ENCODE results near the gene CTNNA3. TPM values are rescaled to one million over a fixed set of nuclear protein-coding genes. Genes with fewer than 3 reads are reported as not detected.
"Not testable (repeated sequence)": the region's sequence is repeated elsewhere in the genome, so short reads cannot be mapped to it uniquely, and the experiment has no call there.

Gene CTNNA3
- total RNA-seq, 1 donor from 2014 or later = under 0.01 TPM

DNA sequence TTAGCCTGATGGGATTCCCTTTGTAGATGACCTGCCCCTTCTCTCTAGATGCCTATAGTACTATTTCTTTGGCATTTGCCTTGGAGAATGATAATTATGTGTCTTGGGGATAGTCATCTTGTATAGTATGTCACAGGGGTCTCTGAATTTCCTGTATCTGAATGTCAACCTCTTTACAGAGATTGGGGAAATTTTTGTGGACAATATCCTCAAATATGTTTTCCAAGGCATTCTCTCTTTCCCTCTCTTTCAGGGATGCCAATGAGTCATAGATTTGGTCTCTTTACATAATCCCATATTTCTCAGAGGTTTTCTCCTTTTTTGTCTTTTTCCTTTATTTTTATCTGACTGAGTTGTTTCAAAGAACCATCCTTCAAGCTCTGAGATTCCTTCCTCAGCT, 99.4 kb downstream of the CTNNA3 start:
- intact Hi-C loops (cut with DNase I) = no loop called here
- TF ChIP-seq, protein P1, sequence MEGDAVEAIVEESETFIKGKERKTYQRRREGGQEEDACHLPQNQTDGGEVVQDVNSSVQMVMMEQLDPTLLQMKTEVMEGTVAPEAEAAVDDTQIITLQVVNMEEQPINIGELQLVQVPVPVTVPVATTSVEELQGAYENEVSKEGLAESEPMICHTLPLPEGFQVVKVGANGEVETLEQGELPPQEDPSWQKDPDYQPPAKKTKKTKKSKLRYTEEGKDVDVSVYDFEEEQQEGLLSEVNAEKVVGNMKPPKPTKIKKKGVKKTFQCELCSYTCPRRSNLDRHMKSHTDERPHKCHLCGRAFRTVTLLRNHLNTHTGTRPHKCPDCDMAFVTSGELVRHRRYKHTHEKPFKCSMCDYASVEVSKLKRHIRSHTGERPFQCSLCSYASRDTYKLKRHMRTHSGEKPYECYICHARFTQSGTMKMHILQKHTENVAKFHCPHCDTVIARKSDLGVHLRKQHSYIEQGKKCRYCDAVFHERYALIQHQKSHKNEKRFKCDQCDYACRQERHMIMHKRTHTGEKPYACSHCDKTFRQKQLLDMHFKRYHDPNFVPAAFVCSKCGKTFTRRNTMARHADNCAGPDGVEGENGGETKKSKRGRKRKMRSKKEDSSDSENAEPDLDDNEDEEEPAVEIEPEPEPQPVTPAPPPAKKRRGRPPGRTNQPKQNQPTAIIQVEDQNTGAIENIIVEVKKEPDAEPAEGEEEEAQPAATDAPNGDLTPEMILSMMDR (IDR thresholded peaks at IDR 0.05) = no peak
- H3K27ac ChIP-seq = no peak overlapping the region
- no peaks in the 10 kb centered on the region for H3K4me1 ChIP-seq
- H3K36me3 ChIP-seq = no peaks in the 10 kb centered on the region
- H3K9me3 ChIP-seq = peaks cover 4 to 22% of the 10 kb centered on the region in 2 donors
- no peaks in the 10 kb centered on the region for H3K27me3 ChIP-seq
- no peak overlapping the region for H3K4me3 ChIP-seq
- DNase-seq (ENCODE audit: low spot score in 2 of 2) = no peak

DNA sequence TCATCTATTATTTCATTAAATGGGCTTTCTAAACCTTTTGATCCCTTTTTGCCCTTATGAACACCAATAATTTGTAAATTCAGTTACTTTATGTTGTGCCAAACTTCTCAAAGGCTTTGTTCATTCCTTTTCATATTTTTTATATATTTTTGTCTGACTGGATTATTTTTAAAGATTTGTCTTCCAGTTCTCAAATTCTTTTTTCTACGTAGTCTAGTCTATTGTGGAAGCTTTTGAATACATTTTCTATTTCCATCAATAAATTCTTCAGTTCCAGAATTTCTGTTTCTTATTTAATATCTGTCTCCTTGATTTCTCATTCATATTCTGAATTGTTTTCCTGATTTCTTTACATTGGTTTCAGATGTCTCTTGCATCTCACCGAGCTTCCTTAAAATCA, 108.2 kb downstream of the CTNNA3 start:
- Histone ChIP-seq H3K4me1 (no peaks in the 10 kb centered on the region), H3K9me3 (peaks cover 0 to 35% of the 10 kb centered on the region in 2 donors)

DNA sequence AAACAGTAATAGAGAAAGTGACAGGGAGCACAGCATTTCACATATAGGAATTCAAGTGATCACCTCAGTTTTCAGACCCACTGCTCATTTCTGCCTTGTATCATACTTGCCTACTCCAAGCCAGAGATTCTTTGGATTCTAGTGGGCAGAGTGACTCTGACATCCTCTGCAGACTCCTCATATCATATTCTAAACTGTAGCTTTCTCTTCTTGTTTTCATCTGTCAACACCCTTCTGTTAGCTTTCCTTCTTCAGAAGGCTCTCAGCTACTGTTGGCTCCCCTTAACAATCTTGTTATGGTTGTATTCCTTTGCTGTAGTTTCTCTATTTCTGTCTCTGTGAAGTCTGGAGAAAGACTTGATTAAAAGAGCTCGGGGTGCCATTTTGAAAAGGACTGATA, 120.5 kb downstream of the CTNNA3 start:
- DNase-seq (ENCODE audit: low spot score in 2 of 2) = no peak
- Histone ChIP-seq H3K4me3 (no peak overlapping the region), H3K27me3 (no peaks in the 10 kb centered on the region), H3K36me3 (no peaks in the 10 kb centered on the region), H3K27ac (no peak overlapping the region), H3K9me3 (no peaks in the 10 kb centered on the region), H3K4me1 (no peaks in the 10 kb centered on the region)
- intact Hi-C loops (cut with DNase I) = no loop called here
- TF ChIP-seq, protein P1 (IDR thresholded peaks at IDR 0.05) = no peak

More for the DNA sequence above, 108.2 kb downstream of the CTNNA3 start:
- Histone ChIP-seq H3K27me3 (no peaks in the 10 kb centered on the region), H3K4me3 (no peak overlapping the region), H3K36me3 (no peaks in the 10 kb centered on the region), H3K27ac (no peak overlapping the region)
- no peak for DNase-seq (ENCODE audit: low spot score in 2 of 2)
- intact Hi-C loops (cut with DNase I) = no loop called here
- TF ChIP-seq, protein P1 (IDR thresholded peaks at IDR 0.05) = no peak

DNA sequence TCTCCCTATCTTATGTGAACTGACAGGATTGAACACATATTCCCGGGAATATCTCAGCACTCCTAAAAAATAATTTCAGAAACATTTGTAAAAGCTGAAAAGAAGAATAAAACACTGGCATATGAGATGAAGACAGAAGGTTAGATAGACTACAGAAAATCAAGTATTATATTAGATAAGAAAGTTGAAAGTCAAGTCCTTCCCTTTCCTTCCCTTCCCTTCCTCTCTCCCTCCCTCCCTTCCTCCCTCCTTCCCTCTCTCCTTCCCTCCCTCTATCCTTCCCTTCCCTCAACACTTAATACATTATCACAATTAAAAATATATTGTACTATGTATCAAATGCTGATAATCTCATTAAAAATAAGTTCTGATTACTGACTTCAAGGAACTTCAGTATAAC, 122.5 kb downstream of the CTNNA3 start:
- Histone ChIP-seq H3K4me1 (no peaks in the 10 kb centered on the region), H3K4me3 (no peak overlapping the region), H3K9me3 (no peaks in the 10 kb centered on the region), H3K36me3 (no peaks in the 10 kb centered on the region), H3K27me3 (no peaks in the 10 kb centered on the region), H3K27ac (no peak overlapping the region)
- TF ChIP-seq, protein P1 (IDR thresholded peaks at IDR 0.05) = no peak
- intact Hi-C loops (cut with DNase I) = no loop called here
- DNase-seq (ENCODE audit: low spot score in 2 of 2) = no peak

DNA sequence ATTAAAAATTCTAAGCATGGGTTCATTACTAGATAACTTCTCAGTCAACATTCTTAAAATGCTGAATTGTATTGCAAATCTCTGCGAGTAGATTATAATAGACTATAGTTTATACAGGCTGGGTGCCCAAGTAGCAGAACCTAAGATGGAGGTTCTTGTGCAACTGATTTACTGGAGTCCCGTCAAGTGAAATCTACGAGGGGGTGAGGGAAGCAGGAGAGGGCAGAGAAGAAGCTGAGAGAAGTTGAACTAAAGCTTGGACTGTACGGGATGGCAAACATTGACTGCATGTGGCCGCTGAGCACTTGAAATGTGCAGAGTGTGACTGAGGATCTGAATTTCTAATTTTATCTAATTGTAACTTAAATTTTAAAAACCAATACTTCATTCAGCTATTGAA, 124.5 kb downstream of the CTNNA3 start:
- H3K9me3 ChIP-seq = no peaks in the 10 kb centered on the region
- no peaks in the 10 kb centered on the region for H3K36me3 ChIP-seq
- no peak for DNase-seq (ENCODE audit: low spot score in 2 of 2)
- no peaks in the 10 kb centered on the region for H3K4me1 ChIP-seq
- H3K27me3 ChIP-seq = no peaks in the 10 kb centered on the region
- TF ChIP-seq, protein P1 (IDR thresholded peaks at IDR 0.05) = no peak
- no peak overlapping the region for H3K27ac ChIP-seq
- intact Hi-C loops (cut with DNase I) = no loop called here
- no peak overlapping the region for H3K4me3 ChIP-seq

DNA sequence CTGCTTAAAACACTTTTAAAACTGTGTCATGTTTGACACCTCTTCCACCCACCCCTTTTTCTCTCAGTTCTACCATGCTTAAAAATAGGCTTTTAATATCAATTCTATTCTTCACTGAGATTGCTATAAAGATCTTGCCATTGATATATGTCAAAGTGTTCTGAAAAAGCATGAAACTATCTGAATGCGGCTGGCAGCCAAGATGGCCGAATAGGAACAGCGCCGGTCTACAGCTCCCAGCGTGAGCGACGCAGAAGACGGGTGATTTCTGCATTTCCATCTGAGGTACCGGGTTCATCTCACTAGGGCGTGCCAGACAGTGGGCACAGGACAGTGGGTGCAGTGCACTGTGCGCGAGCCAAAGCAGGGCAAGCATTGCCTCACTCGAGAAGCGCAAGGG, 137.7 kb downstream of the CTNNA3 start:
- H3K27ac ChIP-seq; intact Hi-C loops (cut with DNase I); H3K4me1 ChIP-seq; DNase-seq (ENCODE audit: low spot score in 2 of 2); H3K36me3 ChIP-seq; H3K27me3 ChIP-seq; H3K4me3 ChIP-seq; H3K9me3 ChIP-seq: not testable (repeated sequence)

Data from ascending aorta (tissue), 2 donors.